ENCODE data around the gene POU2F1.

POU2F1 gene

GRCh38 chr1:167250482-167250881 lies 29.8 kb downstream of the POU2F1 start:
- no peak overlapping the region for H3K27ac ChIP-seq
- no peak for TF ChIP-seq CTCF (conservative IDR thresholded peaks at IDR 0.05)

GRCh38 chr1:167251472-167251871 lies 30.8 kb downstream of the POU2F1 start:
- TF ChIP-seq CTCF (conservative IDR thresholded peaks at IDR 0.05): no peak
- no peak overlapping the region for H3K27ac ChIP-seq

GRCh38 chr1:167252986-167253385 lies 32.3 kb downstream of the POU2F1 start:
- no peak overlapping the region for H3K27ac ChIP-seq
- TF ChIP-seq CTCF (conservative IDR thresholded peaks at IDR 0.05): no peak

- no peak for TF ChIP-seq CTCF (conservative IDR thresholded peaks at IDR 0.05)
- H3K27ac ChIP-seq: peak overlapping the region; percentile 58
Observed at GRCh38 chr1:167258858-167259257, 38.2 kb downstream of the POU2F1 start.

GRCh38 chr1:167262836-167263235 lies 42.1 kb downstream of the POU2F1 start:
- no peak for TF ChIP-seq CTCF (conservative IDR thresholded peaks at IDR 0.05)
- H3K27ac ChIP-seq: no peak overlapping the region

- H3K27ac ChIP-seq: no peak overlapping the region
- TF ChIP-seq CTCF (conservative IDR thresholded peaks at IDR 0.05): no peak
Observed at GRCh38 chr1:167263344-167263743, 42.7 kb downstream of the POU2F1 start.

GRCh38 chr1:167263819-167264464 lies 43.3 kb downstream of the POU2F1 start:
- H3K27ac ChIP-seq: no peak overlapping the region
- no peak for TF ChIP-seq CTCF (conservative IDR thresholded peaks at IDR 0.05)

Measured in VCaP (cell line).